Measurements from ENCODE around the gene AKAP13.

DNA sequence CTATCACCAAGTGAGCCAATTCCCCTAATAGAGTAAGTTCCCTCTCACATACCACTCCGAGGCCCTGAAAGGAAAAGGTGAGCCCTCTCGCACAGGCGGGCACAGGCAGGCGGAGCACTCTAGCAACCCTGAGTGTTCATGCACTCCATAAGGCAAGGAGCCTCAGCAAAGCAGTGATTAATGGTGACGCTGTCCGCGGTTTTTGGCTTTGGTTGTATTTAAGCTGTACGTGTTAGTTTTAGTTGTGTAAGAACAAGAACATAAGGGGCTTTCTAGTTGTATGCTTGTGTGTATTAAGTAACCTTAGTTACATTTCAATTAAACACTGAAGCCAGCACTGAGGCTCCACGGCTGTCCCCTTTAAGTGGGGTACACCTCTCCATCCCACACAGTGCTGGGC is 381.2 kb downstream of the AKAP13 start:
- TF ChIP-seq POLR2A (IDR thresholded peaks at IDR 0.05): no peak
- TF ChIP-seq EP300 (IDR thresholded peaks at IDR 0.05): no peak
- TF ChIP-seq, protein P1, sequence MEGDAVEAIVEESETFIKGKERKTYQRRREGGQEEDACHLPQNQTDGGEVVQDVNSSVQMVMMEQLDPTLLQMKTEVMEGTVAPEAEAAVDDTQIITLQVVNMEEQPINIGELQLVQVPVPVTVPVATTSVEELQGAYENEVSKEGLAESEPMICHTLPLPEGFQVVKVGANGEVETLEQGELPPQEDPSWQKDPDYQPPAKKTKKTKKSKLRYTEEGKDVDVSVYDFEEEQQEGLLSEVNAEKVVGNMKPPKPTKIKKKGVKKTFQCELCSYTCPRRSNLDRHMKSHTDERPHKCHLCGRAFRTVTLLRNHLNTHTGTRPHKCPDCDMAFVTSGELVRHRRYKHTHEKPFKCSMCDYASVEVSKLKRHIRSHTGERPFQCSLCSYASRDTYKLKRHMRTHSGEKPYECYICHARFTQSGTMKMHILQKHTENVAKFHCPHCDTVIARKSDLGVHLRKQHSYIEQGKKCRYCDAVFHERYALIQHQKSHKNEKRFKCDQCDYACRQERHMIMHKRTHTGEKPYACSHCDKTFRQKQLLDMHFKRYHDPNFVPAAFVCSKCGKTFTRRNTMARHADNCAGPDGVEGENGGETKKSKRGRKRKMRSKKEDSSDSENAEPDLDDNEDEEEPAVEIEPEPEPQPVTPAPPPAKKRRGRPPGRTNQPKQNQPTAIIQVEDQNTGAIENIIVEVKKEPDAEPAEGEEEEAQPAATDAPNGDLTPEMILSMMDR (IDR thresholded peaks at IDR 0.05): no peak
